AG04449 (cell line): ENCODE data around the gene VPS54.
"Not testable (repeated sequence)": the region's sequence is repeated elsewhere in the genome, so short reads cannot be mapped to it uniquely, and the experiment has no call there.

Experiments
- CTCF ChIA-PET: fragments of 350-600 bp; formaldehyde crosslinking; extraction: SDS; loops from one replicate; lab custom pipeline; 2021; ENCODE audit warnings: antibody characterized with exemption; lab: Yijun Ruan, JAX
- POLR2A ChIA-PET: fragments of 400-600, 350-600 bp; formaldehyde crosslinking; extraction: SDS; loops from one replicate; lab custom pipeline; 2020; ENCODE audit warnings: antibody characterized with exemption, inconsistent platforms; lab: Yijun Ruan, JAX
- DNase-seq: peaks from one replicate; pipeline ENCODE4 v3.0.0-alpha.2; 2010; ENCODE audit warnings: low read depth, low spot score
- H3K4me3 ChIP-seq: 2 replicates; pipeline ENCODE4 v1.5.1; 2011; ENCODE audit warnings: low read depth, mild to moderate bottlenecking, control low read depth, low read length
- TF ChIP-seq, protein P1 (sequence below): IDR thresholded peaks from one replicate; pipeline ENCODE4 v1.5.1; 2011; ENCODE audit warnings: mild to moderate bottlenecking, moderate library complexity, low read length, control low read depth, inconsistent platforms; ENCODE audit not compliant: insufficient read depth; ENCODE audit errors: missing control alignments

VPS54 gene

DNA sequence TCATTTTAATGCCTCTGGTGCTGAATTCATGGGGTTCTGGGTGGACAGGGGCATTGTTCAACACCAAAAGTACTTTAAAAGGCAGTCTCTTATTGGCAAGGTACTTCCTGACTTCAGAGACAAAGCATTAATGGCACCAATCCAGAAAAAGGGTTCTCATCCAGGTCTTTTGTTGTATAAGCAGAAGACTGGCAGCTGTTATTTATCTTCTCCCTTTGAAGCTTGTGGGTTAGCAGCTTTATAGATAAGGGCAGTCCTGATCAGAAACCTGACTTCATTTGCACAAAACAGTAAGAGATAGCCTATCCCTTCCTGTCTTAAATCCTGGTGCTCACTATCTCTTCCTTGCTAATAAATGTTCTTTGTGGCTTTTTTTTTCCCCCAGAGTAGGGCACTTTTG lies 68.8 kb downstream of the VPS54 start:
- ChIA-PET POLR2A (no interaction called here), CTCF (no interaction called here)
- no peak overlapping the region for H3K4me3 ChIP-seq
- TF ChIP-seq, protein P1, sequence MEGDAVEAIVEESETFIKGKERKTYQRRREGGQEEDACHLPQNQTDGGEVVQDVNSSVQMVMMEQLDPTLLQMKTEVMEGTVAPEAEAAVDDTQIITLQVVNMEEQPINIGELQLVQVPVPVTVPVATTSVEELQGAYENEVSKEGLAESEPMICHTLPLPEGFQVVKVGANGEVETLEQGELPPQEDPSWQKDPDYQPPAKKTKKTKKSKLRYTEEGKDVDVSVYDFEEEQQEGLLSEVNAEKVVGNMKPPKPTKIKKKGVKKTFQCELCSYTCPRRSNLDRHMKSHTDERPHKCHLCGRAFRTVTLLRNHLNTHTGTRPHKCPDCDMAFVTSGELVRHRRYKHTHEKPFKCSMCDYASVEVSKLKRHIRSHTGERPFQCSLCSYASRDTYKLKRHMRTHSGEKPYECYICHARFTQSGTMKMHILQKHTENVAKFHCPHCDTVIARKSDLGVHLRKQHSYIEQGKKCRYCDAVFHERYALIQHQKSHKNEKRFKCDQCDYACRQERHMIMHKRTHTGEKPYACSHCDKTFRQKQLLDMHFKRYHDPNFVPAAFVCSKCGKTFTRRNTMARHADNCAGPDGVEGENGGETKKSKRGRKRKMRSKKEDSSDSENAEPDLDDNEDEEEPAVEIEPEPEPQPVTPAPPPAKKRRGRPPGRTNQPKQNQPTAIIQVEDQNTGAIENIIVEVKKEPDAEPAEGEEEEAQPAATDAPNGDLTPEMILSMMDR = no peak
- DNase-seq = no peak

DNA sequence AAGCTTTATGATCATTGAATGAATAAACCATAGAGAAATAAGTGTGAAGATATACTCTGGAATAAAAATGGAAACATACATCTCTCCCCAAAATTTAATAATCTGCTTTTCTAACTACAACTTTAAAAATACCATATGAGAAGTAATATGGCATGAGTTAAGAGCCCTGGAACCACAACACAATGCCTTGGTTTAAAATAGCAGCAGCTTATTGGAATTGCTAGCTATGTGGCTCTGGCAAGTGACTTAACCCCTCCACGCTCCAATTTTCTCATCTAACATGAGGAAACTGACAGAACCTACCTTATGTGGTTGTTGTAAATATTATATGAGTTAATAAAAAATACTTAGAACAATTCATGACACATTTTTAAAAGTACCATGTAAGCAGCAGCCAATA lies 76.4 kb downstream of the VPS54 start:
- TF ChIP-seq, protein P1 = no peak
- POLR2A ChIA-PET = no interaction called here
- CTCF ChIA-PET = interaction anchor here (1.1 kb wide), 1 partner anchor 44 kb away, joined by 3 read pairs; no protein-coding TSS in a partner anchor
- DNase-seq = no peak
- H3K4me3 ChIP-seq = no peak overlapping the region

DNA sequence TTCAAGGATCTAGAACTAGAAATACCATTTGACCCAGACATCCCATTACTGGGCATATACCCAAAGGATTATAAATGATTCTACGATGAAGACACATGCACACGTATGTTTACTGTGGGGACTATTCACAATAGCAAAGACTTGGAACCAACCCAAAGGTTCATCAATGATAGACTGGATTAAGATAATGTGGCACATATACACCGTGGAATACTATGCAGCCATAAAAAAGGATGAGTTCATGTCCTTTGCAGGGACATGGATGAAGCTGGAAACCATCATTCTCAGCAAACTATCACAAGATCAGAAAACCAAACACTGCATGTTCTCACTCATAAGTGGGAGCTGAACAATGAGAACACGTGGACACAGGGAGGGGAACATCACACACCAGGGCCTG lies 87.1 kb downstream of the VPS54 start:
- DNase-seq, CTCF ChIA-PET, POLR2A ChIA-PET, H3K4me3 ChIP-seq: not testable (repeated sequence)

DNA sequence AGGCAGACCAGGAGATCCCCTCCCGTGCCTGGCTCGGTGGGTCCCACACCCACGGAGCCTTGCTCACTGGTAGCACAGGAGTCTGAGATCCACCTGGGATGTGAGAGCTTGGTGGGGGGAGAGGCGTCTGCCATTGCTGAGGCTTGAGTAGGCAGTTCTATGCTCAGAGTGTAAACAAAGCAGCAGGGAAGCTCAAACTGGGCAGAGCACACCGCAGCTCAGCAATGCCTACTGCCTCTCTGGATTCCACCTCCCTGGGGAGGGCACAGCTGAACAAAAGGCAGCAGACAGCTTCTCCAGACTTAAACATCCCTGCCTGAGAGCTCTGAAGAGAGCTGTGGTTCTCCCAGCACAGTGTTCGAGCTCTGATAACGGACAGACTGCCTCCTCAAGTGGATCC lies 92.4 kb downstream of the VPS54 start:
- CTCF ChIA-PET = interaction anchor here (2.1 kb wide), 1 partner anchor 11 kb away, joined by 4 read pairs; no protein-coding TSS in a partner anchor
- TF ChIP-seq, protein P1 = no peak
- H3K4me3 ChIP-seq = no peak overlapping the region
- no peak for DNase-seq
- POLR2A ChIA-PET = no interaction called here

DNA sequence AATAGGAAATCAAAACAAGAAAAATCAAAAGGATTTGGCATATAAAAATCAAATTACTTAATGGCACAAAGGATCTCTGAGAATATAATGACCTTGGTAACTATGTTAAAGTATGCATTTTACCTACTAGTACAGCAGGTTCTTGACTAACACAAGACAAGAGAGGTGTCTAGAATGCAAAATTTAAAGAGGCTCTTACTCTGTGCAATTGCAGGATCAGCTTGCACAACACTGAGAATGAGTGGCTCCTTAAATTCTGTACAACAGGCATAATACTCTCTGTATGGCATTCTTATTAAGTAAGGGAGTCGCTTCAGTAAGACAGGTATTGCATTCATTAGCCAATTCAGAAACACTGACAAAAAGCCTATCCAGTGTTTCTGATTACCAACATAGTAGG lies 104.9 kb downstream of the VPS54 start:
- no peak overlapping the region for H3K4me3 ChIP-seq
- ChIA-PET POLR2A (no interaction called here), CTCF (no interaction called here)
- no peak for DNase-seq
- TF ChIP-seq, protein P1 = no peak

DNA sequence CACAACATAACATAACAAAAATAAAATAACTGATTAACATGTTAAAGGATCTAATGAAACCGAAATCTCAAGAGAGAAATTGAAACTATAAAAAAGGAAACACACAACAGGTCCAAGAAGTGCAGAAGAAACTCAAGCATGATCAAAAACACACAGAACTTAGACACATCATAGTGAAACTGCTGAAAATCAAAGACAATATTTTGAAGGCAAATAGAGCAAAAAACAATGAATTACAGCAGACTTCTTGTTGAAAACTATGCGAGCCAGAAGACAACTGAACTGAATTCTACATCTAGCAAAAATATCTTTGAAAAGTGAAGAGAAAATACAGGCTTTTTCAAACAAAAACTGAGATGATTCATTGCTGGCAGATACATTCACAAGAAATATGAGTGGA lies 116.2 kb downstream of the VPS54 start:
- TF ChIP-seq, protein P1 = no peak
- H3K4me3 ChIP-seq = no peak overlapping the region
- POLR2A ChIA-PET = no interaction called here
- CTCF ChIA-PET = interaction anchor here (0.9 kb wide), 1 partner anchor 211 kb away, joined by 4 read pairs; no protein-coding TSS in a partner anchor
- no peak for DNase-seq

DNA sequence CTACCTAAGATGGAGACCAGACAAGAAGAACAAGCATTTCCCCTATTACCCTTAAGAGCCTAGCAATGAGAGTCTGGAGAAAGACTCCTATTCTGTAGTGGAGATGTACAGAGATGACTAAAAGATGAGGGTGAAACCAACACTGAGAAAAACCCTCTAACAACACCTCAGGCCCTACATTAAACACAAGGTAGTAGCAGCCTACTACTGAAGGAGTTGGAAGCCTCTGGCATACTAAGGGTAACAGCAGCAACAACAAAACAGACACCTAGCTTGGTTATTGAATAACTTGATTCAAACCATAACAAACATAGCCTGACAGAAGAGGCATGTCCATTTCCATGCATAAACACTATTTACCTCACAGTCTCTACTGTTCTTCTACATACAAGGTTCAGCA lies 117.1 kb downstream of the VPS54 start:
- H3K4me3 ChIP-seq = no peak overlapping the region
- ChIA-PET CTCF (no interaction called here), POLR2A (no interaction called here)
- TF ChIP-seq, protein P1 = no peak
- no peak for DNase-seq
